GM12864 (cell line): ENCODE data around the gene KRTAP2-4.
"Not testable (repeated sequence)": the region's sequence is repeated elsewhere in the genome, so short reads cannot be mapped to it uniquely, and the experiment has no call there.

ENCODE experiments used
- DNase-seq: peaks from one replicate; pipeline ENCODE4 v3.0.0-alpha.2; 2011; ENCODE audit warnings: low read depth
- H3K4me3 ChIP-seq: 2 replicates; pipeline ENCODE4 v1.5.1; 2011; ENCODE audit warnings: mild to moderate bottlenecking, low read depth, low read length, control low read depth
- TF ChIP-seq, protein P1 (sequence below): IDR thresholded peaks from 2 replicates; pipeline ENCODE4 v1.5.1; 2011; ENCODE audit warnings: low read depth, mild to moderate bottlenecking, moderate library complexity, low read length, control low read depth, inconsistent platforms; ENCODE audit errors: missing control alignments

KRTAP2-4 gene, protein sequence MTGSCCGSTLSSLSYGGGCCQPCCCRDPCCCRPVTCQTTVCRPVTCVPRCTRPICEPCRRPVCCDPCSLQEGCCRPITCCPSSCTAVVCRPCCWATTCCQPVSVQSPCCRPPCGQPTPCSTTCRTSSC

DNA sequence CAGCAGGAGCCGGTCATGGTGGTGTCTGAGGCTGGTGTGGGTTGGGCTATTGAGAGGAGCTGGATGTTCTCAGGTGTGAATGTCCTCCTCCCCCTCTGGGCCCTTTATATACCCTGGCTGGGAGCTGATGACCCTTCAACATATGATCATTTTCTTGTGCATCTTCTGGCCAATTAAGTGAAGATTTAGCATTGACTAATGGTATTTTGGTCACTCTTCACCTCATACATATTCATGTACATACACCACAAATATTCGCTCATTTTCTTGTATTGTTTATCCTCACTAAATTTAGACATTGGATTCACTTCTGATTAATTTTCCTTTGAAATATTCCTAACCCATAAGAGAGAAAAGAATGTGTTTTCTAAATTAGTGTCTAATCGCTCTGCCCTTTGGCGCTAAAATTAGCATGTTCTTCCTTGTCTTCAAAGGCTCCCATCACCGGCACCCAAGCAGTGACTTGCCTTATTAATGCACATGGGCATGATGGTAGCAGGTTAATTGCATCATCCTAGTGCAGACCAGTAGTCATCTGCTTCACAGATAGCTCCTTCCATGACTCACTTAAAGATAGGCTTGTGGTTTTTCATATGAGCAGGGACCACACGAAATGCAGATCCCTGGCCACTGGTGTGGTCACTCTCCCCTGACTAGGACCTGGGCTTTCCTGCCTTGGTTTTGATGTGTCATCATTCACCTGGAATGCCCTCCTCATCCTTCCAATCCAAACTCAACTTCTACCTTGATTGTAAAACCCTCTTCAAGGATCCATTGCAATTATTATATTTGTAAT is at the start of gene KRTAP2-4:
Gene KRTAP2-4, minus strand, starts transcription at position 51 of the 796 bp plus-strand sequence. Its CDS starts 34 bp downstream, at position 17.
- TF ChIP-seq, protein P1, sequence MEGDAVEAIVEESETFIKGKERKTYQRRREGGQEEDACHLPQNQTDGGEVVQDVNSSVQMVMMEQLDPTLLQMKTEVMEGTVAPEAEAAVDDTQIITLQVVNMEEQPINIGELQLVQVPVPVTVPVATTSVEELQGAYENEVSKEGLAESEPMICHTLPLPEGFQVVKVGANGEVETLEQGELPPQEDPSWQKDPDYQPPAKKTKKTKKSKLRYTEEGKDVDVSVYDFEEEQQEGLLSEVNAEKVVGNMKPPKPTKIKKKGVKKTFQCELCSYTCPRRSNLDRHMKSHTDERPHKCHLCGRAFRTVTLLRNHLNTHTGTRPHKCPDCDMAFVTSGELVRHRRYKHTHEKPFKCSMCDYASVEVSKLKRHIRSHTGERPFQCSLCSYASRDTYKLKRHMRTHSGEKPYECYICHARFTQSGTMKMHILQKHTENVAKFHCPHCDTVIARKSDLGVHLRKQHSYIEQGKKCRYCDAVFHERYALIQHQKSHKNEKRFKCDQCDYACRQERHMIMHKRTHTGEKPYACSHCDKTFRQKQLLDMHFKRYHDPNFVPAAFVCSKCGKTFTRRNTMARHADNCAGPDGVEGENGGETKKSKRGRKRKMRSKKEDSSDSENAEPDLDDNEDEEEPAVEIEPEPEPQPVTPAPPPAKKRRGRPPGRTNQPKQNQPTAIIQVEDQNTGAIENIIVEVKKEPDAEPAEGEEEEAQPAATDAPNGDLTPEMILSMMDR, result no peak
- H3K4me3 ChIP-seq, result no peak within 1 kb of the TSS
- DNase-seq, result no peak

DNA sequence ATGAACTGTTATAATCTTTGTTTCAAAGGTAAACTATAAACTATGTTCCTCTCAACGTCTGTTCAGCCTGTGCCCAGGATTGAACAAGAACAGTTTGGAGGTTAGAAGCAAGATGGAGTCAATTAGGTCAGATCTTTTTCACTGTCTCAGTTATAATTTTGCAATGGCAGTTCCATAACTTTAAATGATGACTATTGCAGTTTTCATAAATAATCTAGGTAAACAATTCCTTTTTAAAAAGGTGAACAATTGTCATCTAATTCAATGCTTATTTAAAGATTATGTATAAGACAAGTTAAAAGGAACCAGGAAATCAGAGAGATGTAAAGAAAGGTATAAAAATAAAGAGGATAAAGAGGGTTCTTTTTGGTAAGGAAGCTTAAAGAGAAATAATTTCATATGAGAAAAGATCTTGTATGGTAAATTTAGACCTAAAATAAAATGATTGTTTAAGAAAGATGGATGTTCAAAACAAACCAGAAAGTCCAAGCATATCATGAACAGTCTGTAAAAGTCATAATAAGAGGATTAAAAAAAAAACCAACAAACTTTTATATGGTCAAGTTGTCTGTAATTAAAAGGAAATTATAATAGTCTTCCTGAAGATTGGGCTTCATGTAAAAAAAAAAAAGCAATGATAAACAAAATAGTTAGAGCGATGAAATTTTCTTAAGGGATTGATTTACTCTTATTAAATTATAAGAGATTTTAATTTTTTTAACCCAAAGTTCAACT is 45.6 kb upstream of the KRTAP2-4 start:
- H3K4me3 ChIP-seq, result no peak overlapping the region
- no peak for DNase-seq
- TF ChIP-seq, protein P1, result no peak

- not testable (repeated sequence) for H3K4me3 ChIP-seq, DNase-seq
These were observed 43.2 kb upstream of the KRTAP2-4 start for GRCh38 chr17:41108728-41109386.

DNA sequence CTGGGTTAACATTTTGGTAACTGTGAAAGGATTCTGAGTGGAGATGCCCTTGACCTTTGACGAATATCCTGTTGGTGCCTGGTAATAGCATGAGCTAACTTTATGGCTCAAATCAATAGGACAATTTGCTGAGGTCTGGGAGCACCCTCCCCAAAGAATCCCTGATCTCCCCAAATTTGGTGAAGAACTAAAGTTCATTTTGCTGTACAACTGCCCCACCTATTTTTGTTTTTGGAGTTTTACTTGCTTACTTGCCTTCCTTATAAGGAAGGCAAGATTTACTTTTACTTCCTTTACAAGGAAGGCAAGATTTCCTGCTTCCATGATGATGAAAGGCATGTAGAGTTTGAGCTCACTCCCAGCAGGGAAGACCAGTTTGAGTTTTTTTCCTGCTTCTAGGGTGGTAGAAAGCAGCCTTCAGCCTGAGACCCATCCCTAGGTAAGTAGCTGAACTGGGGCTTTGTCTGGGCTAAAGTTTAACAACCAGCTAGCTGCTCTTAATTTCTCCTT is 42.3 kb upstream of the KRTAP2-4 start:
- DNase-seq, result no peak
- no peak overlapping the region for H3K4me3 ChIP-seq
- TF ChIP-seq, protein P1, result no peak

GRCh38 chr17:41105347-41105746 is 39.7 kb upstream of the KRTAP2-4 start, which contains the start of gene KRTAP4-9:
KRTAP4-9 (plus strand) TSS chr17:41105389; CDS start chr17:41105389, 0 bp downstream.
- not testable (repeated sequence) for H3K4me3 ChIP-seq, DNase-seq

- DNase-seq, H3K4me3 ChIP-seq: not testable (repeated sequence)
These were observed 38.8 kb upstream of the KRTAP2-4 start for GRCh38 chr17:41104386-41105038.

GRCh38 chr17:41103896-41104295 is 38.2 kb upstream of the KRTAP2-4 start:
- no peak overlapping the region for H3K4me3 ChIP-seq
- TF ChIP-seq, protein P1, result no peak
- DNase-seq, result no peak
